H1 (cell line): Measurements from ENCODE around the gene NR5A1. TPM values are rescaled to one million over a fixed set of nuclear protein-coding genes. Genes with fewer than 3 reads are reported as not detected.

Experiments
- EGR1 ChIP-seq: IDR thresholded peaks from 2 replicates; pipeline ENCODE4 v1.6.1; 2011; ENCODE audit warnings: low read depth, low read length, borderline replicate concordance
- HDAC6 ChIP-seq: IDR thresholded peaks from one replicate; pipeline ENCODE4 v1.7.1; 2012; ENCODE audit warnings: low read depth, mild to moderate bottlenecking, inconsistent platforms, low read length, moderate library complexity
- NANOG ChIP-seq: IDR thresholded peaks from 2 replicates; pipeline ENCODE4 v1.6.1; 2011; ENCODE audit warnings: low read length, low read depth, mild to moderate bottlenecking, inconsistent platforms; ENCODE audit not compliant: insufficient read depth, poor library complexity, severe bottlenecking
- RXRA ChIP-seq: IDR thresholded peaks from 2 replicates; pipeline ENCODE4 v1.6.1; 2011; ENCODE audit warnings: low read depth, mild to moderate bottlenecking, low read length, moderate library complexity; ENCODE audit not compliant: insufficient read depth
- polyA plus RNA-seq, 7 experiments: library from polyadenylated mRNA; depleted of rRNA in 3 of 7; stranded (reverse) in 5 of 7; unstranded in 2 of 7; fragments of >200 nt in 5 of 7; fragments of 200-250 nt in 2 of 7; gene quantifications; 1 replicate in 5 of 7; 2 replicates in 1 of 7; 4 replicates in 1 of 7; pipeline versions ENCODE4 v1.2.1 to v1.2.3, GENCODE V29; 2011 to 2013; ENCODE audit warnings: missing spikeins in 2 of 7, mixed read lengths in 2 of 7
- total RNA-seq: library from RNA; stranded (reverse); fragmentation: NEBNext Ultra II Directional; extraction: Animal tissue kit (Norgen Biotek cat#: 25700); gene quantifications from 2 replicates; pipeline ENCODE4 v1.2.1, GENCODE V29; 2021
- TF ChIP-seq, protein P1 (sequence below), 3 experiments: IDR thresholded peaks; 1 replicate in 2 of 3; 2 replicates in 1 of 3; pipeline versions ENCODE4 v1.5.1 to v1.6.1; 2011; ENCODE audit warnings: low read length in 3 of 3, mild to moderate bottlenecking in 3 of 3, inconsistent platforms in 2 of 3, low read depth in 1 of 3, moderate library complexity in 1 of 3; ENCODE audit not compliant: insufficient read depth in 1 of 3; ENCODE audit errors: control extremely low read depth in 1 of 3

NR5A1 gene
- total and polyA plus RNA-seq, 2 of the 8 experiments (the other 6 are each of a cell fraction or from before 2014, with no cell fraction given), result 0.29 to 0.58 TPM

- no peak for TF ChIP-seq NANOG
- TF ChIP-seq HDAC6, result no peak
- TF ChIP-seq, protein P1, sequence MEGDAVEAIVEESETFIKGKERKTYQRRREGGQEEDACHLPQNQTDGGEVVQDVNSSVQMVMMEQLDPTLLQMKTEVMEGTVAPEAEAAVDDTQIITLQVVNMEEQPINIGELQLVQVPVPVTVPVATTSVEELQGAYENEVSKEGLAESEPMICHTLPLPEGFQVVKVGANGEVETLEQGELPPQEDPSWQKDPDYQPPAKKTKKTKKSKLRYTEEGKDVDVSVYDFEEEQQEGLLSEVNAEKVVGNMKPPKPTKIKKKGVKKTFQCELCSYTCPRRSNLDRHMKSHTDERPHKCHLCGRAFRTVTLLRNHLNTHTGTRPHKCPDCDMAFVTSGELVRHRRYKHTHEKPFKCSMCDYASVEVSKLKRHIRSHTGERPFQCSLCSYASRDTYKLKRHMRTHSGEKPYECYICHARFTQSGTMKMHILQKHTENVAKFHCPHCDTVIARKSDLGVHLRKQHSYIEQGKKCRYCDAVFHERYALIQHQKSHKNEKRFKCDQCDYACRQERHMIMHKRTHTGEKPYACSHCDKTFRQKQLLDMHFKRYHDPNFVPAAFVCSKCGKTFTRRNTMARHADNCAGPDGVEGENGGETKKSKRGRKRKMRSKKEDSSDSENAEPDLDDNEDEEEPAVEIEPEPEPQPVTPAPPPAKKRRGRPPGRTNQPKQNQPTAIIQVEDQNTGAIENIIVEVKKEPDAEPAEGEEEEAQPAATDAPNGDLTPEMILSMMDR (IDR thresholded peaks at IDR 0.05; ENCODE audit: control extremely low read depth in 1 of 3, insufficient read depth in 1 of 3, low read depth in 1 of 3, low read length in 3 of 3), result no peak
- no peak for TF ChIP-seq EGR1
- no peak for TF ChIP-seq RXRA
These were observed 21.3 kb downstream of the NR5A1 start (continued) for GRCh38 chr9:124485936-124486335.
